GM23248 (cell line): ENCODE data around the gene UMAD1.

Experiments used
- EZH2 ChIP-seq: fragments of 200-600 bp; sonication (generic); IDR thresholded peaks from 2 replicates; pipeline ENCODE4 v1.6.1; 2018; ENCODE audit warnings: antibody characterized with exemption, mild to moderate bottlenecking; ENCODE audit not compliant: insufficient read depth, poor library complexity, severe bottlenecking
- EZH2phosphoT487 ChIP-seq: fragments of 200-600 bp; sonication (generic); IDR thresholded peaks from 2 replicates; pipeline ENCODE4 v1.6.1; 2018; ENCODE audit warnings: antibody characterized with exemption, moderate library complexity, mild to moderate bottlenecking, low read depth; ENCODE audit not compliant: insufficient read depth

GRCh38 chr7:7924303-7924702 is 283.8 kb downstream of the UMAD1 start:
- TF ChIP-seq EZH2 (no peak), EZH2phosphoT487 (no peak)
